H1 (cell line): ENCODE data around the gene GALNTL6.
A peak's percentile ranks its signal among the peaks of the same experiment; 100 is the strongest.

Experiments
- ATF3 ChIP-seq: IDR thresholded peaks from 2 replicates; pipeline ENCODE4 v1.6.1; 2011; ENCODE audit warnings: low read depth, mild to moderate bottlenecking, low read length; ENCODE audit not compliant: insufficient read depth
- CTCF ChIP-seq, 3 experiments: IDR thresholded peaks; 1 replicate in 2 of 3; 2 replicates in 1 of 3; pipeline versions ENCODE4 v1.5.1 to v1.6.1; 2011; ENCODE audit warnings: low read length in 3 of 3, mild to moderate bottlenecking in 3 of 3, inconsistent platforms in 2 of 3, low read depth in 1 of 3, moderate library complexity in 1 of 3; ENCODE audit not compliant: insufficient read depth in 1 of 3; ENCODE audit errors: control extremely low read depth in 1 of 3
- EZH2 ChIP-seq: fragments of 200-600 bp; sonication (generic); IDR thresholded peaks from 2 replicates; pipeline ENCODE4 v1.7.1; 2012; ENCODE audit warnings: low read depth, mild to moderate bottlenecking, moderate library complexity, low read length, inconsistent platforms; ENCODE audit not compliant: severe bottlenecking
- RAD21 ChIP-seq, 2 experiments: IDR thresholded peaks in 1 of 2; conservative IDR thresholded peaks in 1 of 2; 2 replicates each; pipeline ENCODE4 v1.6.1; 2011; ENCODE audit warnings: low read depth in 2 of 2, low read length in 2 of 2, improper control_type of control experiment in 1 of 2, inconsistent platforms in 1 of 2, mild to moderate bottlenecking in 1 of 2, moderate library complexity in 1 of 2
- ZNF274 ChIP-seq: IDR thresholded peaks from 2 replicates; pipeline ENCODE4 v1.7.0; 2012; ENCODE audit warnings: low read length, borderline replicate concordance; ENCODE audit errors: extremely low read depth

GRCh38 chr4:171846232-171846631 is 33.0 kb downstream of the GALNTL6 start:
- TF ChIP-seq CTCF (IDR thresholded peaks at IDR 0.05; ENCODE audit: control extremely low read depth in 1 of 3, insufficient read depth in 1 of 3, low read depth in 1 of 3, low read length in 3 of 3) (peak; percentile 71 to 91 (median 90)), ZNF274 (no peak), ATF3 (no peak), EZH2 (no peak), RAD21 (IDR thresholded peaks at IDR 0.05 in 1 of 2, conservative IDR thresholded peaks at IDR 0.05 in 1 of 2; ENCODE audit: low read depth in 2 of 2, low read length in 2 of 2) (peak; percentile 97 to 99)
